WTC11 (cell line): ENCODE measurements around the gene UGT1A10. TPM values are rescaled to one million over a fixed set of nuclear protein-coding genes. Genes with fewer than 3 reads are reported as not detected.

Experiments
- ATAC-seq: fragments of 200-7000 bp; cut with Tn5 transposase; 2 replicates; pipeline ENCODE4 v1.10.0; 2021; ENCODE audit warnings: mild to moderate bottlenecking, moderate library complexity
- CTCF ChIA-PET: fragments of 300-600 bp; sonication (Branson Sonifier 250); formaldehyde crosslinking; loops from one replicate; lab custom pipeline; 2021; ENCODE audit warnings: antibody characterized with exemption; lab: Charles Lee
- POLR2A ChIA-PET: fragments of 350-600 bp; sonication (Branson Sonifier 250); formaldehyde crosslinking; loops from one replicate; lab custom pipeline; 2021; ENCODE audit warnings: antibody characterized with exemption; lab: Charles Lee
- DNase-seq: peaks from one replicate; pipeline ENCODE4 v3.0.0; 2021; ENCODE audit warnings: low spot score
- H3K27ac Mint-ChIP-seq: 2 replicates; pipeline ENCODE4 v1.8.0; 2021; ENCODE audit warnings: mixed read lengths
- H3K27me3 Mint-ChIP-seq: 2 replicates; pipeline ENCODE4 v1.8.0; 2021; ENCODE audit warnings: low read depth, mild to moderate bottlenecking, moderate library complexity, mixed read lengths
- H3K36me3 Mint-ChIP-seq: 2 replicates; pipeline ENCODE4 v1.8.0; 2021; ENCODE audit warnings: mixed read lengths
- H3K4me1 Mint-ChIP-seq: 2 replicates; pipeline ENCODE4 v1.8.0; 2022; ENCODE audit warnings: mixed read lengths
- H3K4me3 Mint-ChIP-seq: 2 replicates; pipeline ENCODE4 v1.8.0; 2021; ENCODE audit warnings: mild to moderate bottlenecking, moderate library complexity, mixed read lengths
- H3K9me3 Mint-ChIP-seq: 2 replicates; pipeline ENCODE4 v1.8.0; 2021; ENCODE audit warnings: mixed read lengths
- ESRRA ChIP-seq: sonication (generic); formaldehyde crosslinking; IDR thresholded peaks from 2 replicates; pipeline ENCODE4 v1.8.1; 2022; ENCODE audit warnings: mild to moderate bottlenecking, missing genetic modification reagents, borderline replicate concordance
- TEAD1 ChIP-seq: sonication (generic); formaldehyde crosslinking; IDR thresholded peaks from 2 replicates; pipeline ENCODE4 v1.8.0; 2022; ENCODE audit warnings: mild to moderate bottlenecking, missing genetic modification reagents
- total RNA-seq: library from RNA; stranded (reverse); gene quantifications from 3 replicates; pipeline ENCODE4 v1.2.3, GENCODE V29; 2021

Gene UGT1A10
- total RNA-seq, 1 experiment from 2014 or later: not detected

GRCh38 chr2:233822101-233822771 lies 186.0 kb downstream of the UGT1A10 start:
- ATAC-seq (no peak), DNase-seq (no peak)
- Mint-ChIP-seq H3K27ac (no peak overlapping the region), H3K36me3 (no peaks in the 10 kb centered on the region), H3K4me3 (no peak overlapping the region), H3K27me3 (no peaks in the 10 kb centered on the region), H3K9me3 (peaks cover 4% of the 10 kb centered on the region; the same call in 1 of the 2 replicates), H3K4me1 (peaks cover 5% of the 10 kb centered on the region; the same call in 1 of the 2 replicates)
- ChIA-PET CTCF (no interaction called here), POLR2A (no interaction called here)
- no peak for TF ChIP-seq TEAD1 (CRISPR knock-in tag)
- no peak for TF ChIP-seq ESRRA (CRISPR knock-in tag)

Other genes with a start within 250 kb of the UGT1A10 start
- 9.7 to 13.6 TPM (median 10.3 TPM) in 3 replicates for gene USP40, start 69.7 kb upstream of the UGT1A10 start, total RNA-seq
- 0.11 to 0.13 TPM in 2 of 3 replicates, not detected in the other for gene UGT1A8, start 18.8 kb upstream of the UGT1A10 start, total RNA-seq
- gene UGT1A9, start 35.5 kb downstream of the UGT1A10 start, total RNA-seq: not detected in 3 replicates
- not detected in 3 replicates for gene UGT1A7, start 45.5 kb downstream of the UGT1A10 start, total RNA-seq
- 0.53 TPM in 1 of 3 replicates, not detected in the others for gene UGT1A6, start 56.4 kb downstream of the UGT1A10 start, total RNA-seq
- gene UGT1A5, start 76.5 kb downstream of the UGT1A10 start, total RNA-seq: not detected in 3 replicates
- 0.14 to 0.22 TPM in 2 of 3 replicates, not detected in the other for gene UGT1A4, start 82.3 kb downstream of the UGT1A10 start, total RNA-seq
- gene UGT1A3, start 92.6 kb downstream of the UGT1A10 start, total RNA-seq: not detected in 3 replicates
- gene UGT1A1, start 123.8 kb downstream of the UGT1A10 start, total RNA-seq: 0.11 TPM in 1 of 3 replicates, not detected in the others
- 0.16 TPM in 1 of 3 replicates, not detected in the others for gene MROH2A, start 141.9 kb downstream of the UGT1A10 start, total RNA-seq
- 64.2 to 83.7 TPM (median 67.5 TPM) in 3 replicates for gene HJURP, start 218.1 kb downstream of the UGT1A10 start, total RNA-seq